DMS53 (cell line): ENCODE data around the gene TMEM221.

Experiments used
- DNase-seq: peaks from one replicate; lab custom pipeline; 2025; lab: John Stamatoyannopoulos, UW

The TMEM221 gene

DNA sequence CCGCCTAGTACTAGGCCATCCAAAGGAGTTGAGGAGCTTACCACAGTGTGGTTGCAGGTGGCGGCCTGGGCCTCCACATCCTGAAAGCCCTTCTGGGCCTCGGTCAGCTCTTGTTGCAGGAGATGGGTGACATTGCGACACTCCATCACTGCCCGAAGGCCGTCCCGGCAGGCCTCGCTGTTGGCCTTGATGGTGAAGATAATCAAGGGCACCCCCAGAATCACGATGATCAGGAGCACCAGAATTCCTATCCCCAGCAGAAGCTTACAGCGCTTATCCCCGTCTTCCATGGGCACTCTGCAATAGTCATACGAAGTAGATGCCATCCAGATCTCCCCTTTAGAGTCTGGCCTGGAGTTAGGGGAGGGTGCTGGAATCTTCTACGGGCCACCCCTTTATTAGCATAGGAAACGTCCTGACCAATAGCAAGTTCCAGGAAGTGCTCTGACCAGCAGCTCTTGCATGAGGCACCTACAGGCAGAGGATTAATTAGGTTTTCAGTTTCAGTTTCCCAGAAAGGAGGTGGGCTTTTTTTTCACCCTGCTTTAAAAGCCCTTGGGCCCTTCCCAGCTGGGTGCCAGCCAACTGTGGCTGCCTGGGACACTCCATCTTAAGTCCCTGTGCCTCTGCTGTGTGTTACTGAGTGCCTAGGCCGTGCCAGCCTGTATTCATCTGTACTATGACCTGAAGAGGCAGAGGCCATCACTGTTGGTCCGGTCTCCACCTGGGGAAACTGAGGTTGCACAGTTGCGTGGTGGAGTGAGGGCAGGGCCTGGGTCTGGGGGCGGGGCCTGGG lies 43.0 kb downstream of the TMEM221 start, which contains the start of gene BST2:
TSS of gene BST2 (minus strand) at position 381 of the 796 bp plus-strand sequence. CDS start at position 326, 55 bp downstream.
- no peak for DNase-seq

DNA sequence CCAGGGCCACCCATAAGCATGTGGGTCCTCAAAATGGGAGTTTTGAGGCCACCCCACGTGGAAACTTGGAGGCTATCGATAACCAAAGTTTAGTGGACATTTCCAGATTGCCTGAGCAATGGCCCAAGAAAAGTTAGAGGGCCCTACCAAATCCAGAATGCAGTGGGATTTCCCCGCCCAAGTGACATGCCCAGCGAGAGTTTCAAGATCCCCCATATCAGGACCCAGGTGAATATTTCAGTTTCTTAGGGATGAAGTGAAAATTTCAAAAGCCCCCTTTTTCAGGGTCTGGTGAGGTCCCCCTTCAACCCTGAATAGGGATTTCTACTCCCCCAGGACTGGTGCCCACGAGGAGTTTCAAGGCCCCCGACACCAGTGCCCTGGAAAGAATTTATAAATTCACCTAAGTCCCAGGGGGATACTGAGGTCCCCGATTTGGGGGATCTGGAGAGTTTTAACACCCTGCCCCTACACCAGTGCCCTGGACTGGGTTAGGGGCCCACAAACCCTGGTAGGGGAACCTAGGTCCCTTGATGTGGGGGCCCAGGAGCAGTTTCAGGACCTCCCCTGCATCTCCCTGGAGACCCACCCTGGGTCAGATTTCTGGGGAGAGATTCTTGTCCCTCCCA lies 43.7 kb downstream of the TMEM221 start:
- no peak for DNase-seq

DNA sequence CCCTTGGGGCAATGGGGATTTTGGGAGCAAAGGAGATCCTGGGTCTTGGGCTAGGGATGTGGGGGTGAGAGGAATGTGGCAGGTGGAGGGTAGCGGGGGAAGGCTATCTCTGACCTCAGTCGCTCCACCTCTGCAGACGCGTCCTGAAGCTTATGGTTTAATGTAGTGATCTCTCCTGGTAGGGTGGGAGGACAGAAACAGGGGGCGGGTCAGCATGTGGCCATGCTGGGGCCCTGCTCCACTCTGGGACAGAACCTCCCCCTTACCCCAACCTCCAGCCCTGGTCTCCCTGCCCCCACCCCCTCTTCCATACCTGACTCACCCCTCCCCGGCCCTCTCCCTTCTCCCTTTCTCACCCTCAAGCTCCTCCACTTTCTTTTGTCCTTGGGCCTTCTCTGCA lies 44.5 kb downstream of the TMEM221 start:
- DNase-seq, result no peak

DNA sequence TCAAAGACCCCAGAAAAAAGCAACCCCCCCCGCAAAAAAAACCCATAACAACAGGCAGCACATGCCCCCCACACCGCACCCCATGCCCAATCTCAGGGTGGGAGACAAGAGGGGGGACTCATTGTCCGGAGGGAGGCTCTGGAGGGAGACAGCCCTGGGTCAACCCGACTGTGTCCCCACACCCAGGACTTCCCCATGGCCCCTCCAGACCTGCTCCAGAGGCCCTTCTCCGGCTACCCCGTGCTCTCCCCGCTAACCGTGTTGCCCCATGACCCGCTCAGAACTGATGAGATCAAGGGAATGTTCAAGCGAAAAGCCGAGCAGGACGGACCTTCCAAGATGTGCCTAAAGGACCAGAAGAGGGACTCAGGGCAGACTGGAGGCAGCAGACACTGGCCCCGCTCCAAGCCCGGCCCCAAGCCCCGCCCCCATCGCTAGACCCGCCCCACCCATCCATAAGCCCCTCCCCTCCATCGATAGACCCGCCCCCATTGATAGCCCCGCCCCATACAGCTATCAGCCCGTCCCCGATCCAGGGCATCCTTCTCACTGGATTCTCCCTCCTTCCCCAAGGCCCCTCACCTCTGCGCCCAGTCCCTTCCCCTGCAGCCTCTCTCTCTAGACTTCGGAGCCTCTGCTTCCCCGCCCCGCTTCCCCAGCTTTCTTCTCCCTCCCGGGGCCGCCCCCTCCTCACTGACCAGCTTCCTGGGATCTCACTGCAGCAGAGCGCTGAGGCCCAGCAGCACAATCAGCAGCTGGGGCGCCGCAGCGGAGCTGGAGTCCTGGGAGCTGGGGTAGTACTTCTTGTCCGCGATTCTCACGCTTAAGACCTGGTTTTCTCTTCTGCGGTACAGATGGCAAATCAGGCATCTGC lies 45.2 kb downstream of the TMEM221 start:
- DNase-seq, result peak; percentile 20

DNA sequence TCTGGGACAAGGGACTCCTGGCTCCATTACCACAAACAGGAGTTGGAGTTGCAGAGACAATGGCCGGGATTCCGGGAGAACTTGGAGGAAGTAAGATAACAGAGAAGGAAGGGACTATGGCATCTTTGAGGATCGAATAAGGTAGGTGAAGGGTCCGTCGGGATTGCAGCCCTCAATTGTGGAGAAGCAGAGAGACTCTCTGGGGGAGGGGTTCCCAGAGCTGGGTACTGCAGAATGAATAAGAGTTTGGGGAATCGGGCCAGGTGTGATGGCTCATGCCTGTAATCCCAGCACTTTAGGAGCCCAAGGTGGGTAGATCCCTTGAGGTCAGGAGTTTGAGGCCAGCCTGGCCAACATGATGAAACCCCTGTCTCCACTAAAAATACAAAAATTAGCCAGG lies 46.8 kb downstream of the TMEM221 start:
- DNase-seq, result no peak

DNA sequence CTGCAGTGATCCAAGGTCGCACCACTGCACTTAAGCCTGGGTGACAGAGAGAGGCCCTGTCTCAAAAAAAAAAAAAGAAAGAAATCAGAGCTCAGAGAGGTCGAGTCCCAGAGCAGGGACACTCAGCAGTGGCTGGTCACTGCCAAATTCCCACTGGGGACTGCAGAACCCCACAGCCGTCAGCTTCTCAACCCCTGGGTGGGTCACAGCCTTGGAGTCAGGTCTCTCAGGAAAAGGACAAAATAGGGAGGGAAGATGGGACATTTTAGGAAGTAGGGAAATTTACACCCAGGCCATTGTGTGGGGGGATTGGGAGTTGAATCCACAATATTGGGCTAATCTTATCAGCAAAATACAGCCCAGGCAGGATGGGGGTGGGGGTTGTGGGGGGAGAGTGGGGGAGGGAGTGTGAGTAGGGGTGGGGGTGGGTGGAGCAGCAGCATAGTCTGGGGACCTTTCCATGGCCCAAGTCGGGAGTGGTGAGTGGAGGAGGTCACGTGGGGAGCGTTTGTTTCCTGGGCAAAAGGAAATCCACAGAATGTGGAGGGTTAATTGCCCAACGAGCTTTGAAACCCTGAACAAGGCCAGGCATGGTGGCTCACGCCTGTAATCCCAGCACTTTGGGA lies 49.5 kb downstream of the TMEM221 start:
- no peak for DNase-seq

DNA sequence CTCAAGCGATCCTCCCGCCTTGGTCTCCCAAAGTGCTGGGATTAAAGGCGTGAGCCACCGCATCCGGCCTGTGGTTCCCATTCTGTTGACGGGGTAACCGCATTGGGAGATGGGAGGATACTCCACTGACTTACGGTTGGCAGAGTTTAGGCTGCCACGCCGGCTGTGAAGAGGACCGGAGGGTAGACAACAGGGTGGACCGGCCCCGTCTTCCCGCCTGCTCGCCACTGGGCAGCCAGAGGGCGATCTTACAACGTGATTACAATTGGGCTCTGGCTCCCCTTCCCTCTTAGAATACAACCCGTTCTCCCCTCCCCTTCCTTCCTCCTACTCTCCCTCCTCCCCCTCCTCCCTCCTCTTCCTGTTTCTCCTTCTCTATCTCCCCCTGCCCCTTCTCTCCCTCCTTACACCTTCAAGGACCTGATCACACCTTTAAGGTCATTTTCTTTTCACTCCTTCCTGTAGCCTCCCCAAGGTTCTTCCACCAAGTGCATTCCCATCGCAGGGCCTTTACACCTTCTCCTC lies 53.5 kb downstream of the TMEM221 start:
- DNase-seq, result peak; percentile 44

DNA sequence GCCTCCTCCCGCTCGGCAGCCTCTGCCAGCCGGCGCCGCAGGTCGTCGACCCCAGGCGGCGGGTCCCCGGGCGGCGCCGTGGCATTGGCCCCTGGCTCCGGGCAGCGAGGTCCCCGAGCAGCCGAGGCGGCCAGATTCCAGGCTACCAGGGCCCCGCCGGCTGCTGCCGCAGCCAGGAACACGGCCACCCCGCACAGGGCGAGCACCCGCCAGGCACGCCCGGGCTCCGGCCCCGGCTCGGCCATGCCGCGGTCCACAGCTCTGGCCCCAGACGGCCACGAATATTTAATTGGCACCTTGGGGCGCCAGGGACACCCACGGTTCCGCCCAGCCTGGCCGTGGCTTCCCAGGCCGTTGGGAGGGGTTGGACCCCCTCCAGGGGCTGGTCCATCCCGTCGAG lies 54.6 kb downstream of the TMEM221 start, which contains the start of gene CCDC194:
TSS of gene CCDC194 (minus strand) at position 283 of the 400 bp plus-strand sequence. CDS start at position 245, 38 bp downstream.
- peak; percentile 15 for DNase-seq

DNA sequence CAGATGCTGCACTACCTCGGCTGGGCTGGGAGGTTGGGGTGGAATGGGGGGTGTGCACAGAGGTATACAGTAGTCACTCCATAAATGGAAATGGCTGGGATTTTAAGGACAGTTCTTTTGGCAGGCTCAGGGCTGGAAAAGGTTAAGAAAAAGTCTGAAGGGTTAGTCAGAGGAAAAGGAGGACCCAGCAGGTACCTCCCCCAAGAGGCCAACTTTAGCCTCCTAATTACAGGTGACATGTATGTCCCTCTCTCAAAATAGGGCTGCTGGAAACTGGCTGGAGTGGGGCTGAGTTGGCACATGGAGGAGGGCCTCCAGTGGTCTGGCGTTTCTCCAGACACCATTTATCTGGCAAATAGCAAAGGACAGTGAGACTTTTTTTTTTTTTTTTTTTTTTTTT lies 55.5 kb downstream of the TMEM221 start:
- DNase-seq, result peak; percentile 11

DNA sequence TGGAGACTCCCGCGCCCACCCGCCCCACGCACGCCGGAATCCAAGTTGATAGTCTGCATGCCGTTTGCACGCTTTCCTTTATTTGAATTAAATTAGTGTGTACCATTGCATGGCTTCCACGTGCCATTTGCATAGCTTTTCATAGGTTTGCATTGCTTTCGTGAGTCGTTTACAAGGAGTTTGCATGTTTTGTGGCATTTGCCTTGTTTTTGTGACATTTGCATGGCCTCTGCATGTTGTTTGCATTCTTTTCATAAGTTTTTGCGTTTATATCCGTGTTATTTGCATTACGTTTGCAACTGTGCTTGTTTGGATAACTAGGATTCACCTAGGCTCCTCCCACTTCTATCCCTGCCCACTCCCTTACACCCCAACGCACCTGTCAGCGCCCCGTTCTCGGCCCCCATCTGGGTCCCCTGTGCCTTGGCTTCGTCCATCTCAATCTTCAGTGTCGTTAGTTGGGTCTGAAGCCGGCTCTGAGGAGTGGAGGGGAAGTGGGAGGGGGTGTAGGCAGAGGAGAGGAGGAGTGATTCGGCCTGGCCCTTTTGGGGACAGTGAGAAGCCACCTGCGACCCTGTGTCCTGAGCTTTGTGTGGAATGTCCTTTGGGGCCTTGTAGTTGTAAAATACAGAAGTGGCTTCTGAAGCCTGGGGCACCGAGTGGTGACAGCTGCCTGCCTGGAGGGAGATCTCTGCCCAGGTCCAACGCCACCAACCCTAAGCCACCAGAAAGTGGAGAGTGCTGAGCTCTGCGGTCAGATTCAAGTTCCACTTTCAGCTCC lies 56.9 kb downstream of the TMEM221 start:
- no peak for DNase-seq

DNA sequence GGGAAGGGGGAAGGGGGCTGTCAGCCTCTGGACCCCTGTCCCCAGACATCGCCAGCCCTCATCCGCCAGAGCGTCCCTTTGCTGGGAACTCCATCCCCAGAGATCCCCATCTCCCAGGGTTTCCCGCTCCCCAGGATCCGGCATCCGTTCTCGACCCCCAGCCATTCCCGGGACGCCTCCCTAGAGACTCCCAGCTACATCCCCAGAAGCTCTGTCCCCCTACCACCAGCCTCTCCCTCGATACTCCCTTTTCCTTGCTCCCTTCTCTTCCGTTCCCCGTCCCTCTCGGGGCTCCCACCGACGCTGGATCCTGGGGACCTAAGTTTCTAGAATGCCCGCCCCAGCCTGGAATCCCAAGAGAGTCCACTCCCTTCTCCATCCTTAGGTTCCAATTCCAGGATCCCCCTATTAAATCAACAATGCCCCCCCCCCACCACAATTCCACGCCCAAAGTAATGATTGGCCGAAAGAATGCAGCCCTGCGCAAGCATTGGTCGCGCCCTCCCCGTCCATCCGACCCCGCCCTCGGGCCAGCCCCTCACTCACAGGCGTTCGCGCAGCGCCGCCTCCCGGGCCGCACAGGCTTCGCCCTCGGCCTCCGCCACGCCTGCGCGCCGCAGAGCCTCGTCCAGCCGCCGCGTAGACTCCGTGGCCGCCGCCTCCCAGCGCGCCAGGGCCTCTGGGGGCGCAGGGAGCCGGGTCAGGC lies 57.6 kb downstream of the TMEM221 start:
- DNase-seq, result peak; percentile 86

DNA sequence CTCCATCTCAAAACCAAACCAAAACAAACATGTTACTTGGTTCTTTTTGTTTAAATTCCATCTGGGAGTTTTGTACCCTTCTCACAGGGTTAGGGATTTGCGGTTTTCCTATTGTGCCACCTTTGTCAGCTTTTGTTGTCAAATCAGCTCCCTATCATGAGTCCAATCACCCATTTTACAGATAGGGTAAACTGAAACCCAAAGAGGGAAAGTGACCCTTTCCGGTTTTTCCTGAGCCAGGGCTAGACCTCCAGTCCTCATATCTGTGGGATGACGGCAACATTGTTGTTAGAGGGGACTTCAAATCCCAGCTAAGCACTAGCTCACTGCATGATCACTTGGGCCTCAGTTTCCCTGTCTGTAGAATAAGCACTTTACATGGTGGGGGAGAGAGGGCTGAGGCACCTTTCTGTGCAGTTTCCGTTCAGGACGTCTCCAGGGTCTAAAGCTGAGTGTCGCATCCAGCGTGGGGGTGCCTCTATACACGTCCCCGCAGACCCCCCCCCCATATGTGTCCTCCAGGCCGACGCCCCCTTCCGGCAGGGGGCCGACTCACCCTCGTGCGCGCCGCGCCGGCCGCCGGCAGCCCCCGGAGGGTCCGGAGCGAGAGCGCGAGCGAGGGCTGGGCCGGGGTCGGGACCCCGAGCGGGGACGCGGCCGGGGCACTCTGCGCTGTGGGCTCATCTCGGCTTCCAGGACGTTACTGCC lies 58.4 kb downstream of the TMEM221 start:
- DNase-seq, result no peak

DNA sequence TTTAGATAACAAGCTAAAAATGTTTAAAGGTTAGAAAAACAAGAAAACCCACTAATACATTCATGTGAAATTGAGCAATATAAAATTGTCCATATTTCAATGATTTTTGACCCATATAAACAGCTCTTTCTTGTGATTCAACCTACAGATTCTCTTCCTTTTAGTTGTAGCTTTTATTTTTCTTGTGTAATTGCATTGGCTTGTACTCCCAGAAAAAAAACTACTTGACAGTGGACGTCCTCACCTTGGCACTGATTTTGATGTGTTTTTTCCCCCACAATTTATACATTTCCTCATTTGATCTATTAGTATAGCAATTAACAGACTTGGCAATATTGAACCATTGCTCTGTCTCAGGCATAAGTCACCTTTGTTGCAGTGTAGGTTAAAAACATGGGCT lies 59.2 kb downstream of the TMEM221 start:
- no peak for DNase-seq

DNA sequence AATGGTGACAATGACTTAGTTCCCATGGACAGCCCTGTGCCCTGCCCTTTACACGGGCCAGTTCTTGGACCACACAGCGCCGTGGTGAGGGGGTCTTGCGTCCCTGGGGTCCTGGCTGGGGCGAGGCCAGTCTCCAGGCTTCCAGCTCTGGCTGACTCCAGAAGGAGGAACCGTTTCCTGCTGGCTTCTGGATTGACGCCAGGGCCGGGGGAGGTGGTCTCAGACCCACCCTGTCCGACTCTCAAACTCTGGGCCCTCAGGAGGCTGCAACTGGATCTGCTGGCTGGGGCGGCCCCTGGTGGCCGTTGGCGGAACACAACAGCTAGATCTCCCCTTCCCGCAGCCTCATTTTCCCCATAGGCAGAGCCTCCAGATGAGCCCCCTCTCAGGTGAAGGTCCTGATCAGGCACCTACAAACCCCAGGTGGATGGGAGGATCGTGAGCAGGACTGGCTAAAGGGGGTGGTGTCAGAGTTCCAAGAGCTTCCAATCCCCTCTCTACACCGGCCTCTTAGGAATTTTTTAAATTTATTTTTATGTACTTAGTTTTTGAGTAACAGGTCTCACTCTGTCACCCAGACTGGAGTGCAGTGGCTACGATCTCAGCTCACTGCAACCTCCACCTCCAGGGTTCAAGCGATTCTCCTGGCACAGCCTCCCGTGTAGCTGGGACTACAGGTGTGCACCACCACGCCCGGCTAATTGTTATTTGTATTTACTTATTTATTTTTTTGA lies 62.4 kb downstream of the TMEM221 start:
- peak; percentile 61 for DNase-seq
